ENCODE results near the gene CALN1.

GRCh38 chr7:71970725-71971124, 441.4 kb downstream of the CALN1 start:
- TF ChIP-seq CTCF (IDR thresholded peaks at IDR 0.05) (no peak), ZFX (IDR thresholded peaks at IDR 0.05; ENCODE audit: borderline replicate concordance) (no peak)

Measured in 22Rv1 (cell line).